Measurements from ENCODE around the gene GPR161. TPM values are rescaled to one million over a fixed set of nuclear protein-coding genes. Genes with fewer than 3 reads are reported as not detected.

GPR161 gene
- total RNA-seq, 1 experiment from 2014 or later = 1.2 TPM

DNA sequence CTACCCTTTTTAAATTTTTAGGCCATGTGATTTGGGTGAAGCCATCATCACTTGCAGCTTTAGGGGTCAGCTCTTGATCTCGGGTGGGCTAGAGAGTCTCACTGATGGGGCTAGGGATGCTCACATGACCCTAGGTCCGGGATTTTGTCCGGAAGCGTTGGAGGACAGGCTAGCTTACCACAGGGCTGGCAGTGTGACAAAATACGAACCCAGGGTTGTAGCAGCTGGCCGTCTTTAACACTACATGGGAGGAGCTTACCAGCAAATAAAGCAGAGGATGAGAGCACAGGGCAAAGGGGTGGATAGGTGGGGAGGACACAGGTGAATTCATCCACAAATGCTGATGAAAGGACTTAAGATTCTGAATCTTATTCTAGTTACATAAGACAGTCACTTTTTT lies 21.9 kb downstream of the GPR161 start:
- no peak overlapping the region for H3K4me3 ChIP-seq (ENCODE audit: low read length)
- no peak overlapping the region for H2AFZ ChIP-seq (ENCODE audit: low read length)
- H3K9ac ChIP-seq (ENCODE audit: low read length) = no peak overlapping the region
- H3K27me3 ChIP-seq (ENCODE audit: low read length) = no peaks in the 10 kb centered on the region
- no peaks in the 10 kb centered on the region for H3K4me1 ChIP-seq (ENCODE audit: low read length)
- no peaks in the 10 kb centered on the region for H3K36me3 ChIP-seq (ENCODE audit: insufficient read depth, low read length)
- no peaks in the 10 kb centered on the region for H3K9me2 ChIP-seq (replicated peaks; ENCODE audit: insufficient read depth, low read length)
- no peak overlapping the region for H3K27ac ChIP-seq (ENCODE audit: low read length)
- no peaks in the 10 kb centered on the region for H3K79me2 ChIP-seq (ENCODE audit: low read length)
- no peak for DNase-seq
- no peaks in the 10 kb centered on the region for H4K20me1 ChIP-seq (ENCODE audit: insufficient read depth, low read depth, low read length)
- no peak overlapping the region for H3K4me2 ChIP-seq (ENCODE audit: low read depth, low read length, poor library complexity, severe bottlenecking)
- no peaks in the 10 kb centered on the region for H3K9me3 ChIP-seq (ENCODE audit: low read length)

DNA sequence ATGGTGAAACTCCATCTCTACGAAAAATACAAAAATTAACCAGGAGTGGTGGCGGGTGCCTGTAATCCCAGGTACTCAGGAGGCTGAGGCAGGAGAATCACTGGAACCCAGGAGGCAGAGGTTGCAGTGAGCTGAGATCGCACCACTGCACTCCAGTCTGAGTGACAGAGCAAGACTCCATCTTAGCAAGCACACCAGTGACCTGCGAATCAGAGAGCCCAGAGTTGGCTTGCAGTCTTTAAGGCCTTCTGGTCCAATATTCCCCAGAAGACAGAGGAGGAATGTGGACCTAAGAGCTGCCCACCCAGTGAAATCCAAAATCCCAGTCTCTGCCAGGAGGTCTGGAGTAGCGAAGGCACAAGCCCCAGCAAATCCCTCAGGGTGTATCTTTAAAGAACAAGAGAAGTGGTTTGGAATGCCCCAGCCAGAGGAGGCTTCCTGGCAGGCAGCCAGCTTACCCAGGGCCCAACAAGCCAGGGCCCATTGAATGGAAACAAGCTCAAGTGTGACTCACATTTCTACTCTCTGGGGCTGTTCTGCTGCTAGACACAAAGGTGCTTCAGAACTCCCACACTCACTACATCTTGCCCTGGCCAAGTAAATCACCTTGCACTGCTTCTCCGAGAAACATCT lies 23.9 kb downstream of the GPR161 start:
- Histone ChIP-seq H3K4me2 (ENCODE audit: low read depth, low read length, poor library complexity, severe bottlenecking) (no peak overlapping the region), H3K27me3 (ENCODE audit: low read length) (no peaks in the 10 kb centered on the region), H3K9me2 (replicated peaks; ENCODE audit: insufficient read depth, low read length) (no peaks in the 10 kb centered on the region), H3K4me1 (ENCODE audit: low read length) (no peaks in the 10 kb centered on the region), H4K20me1 (ENCODE audit: insufficient read depth, low read depth, low read length) (no peaks in the 10 kb centered on the region), H3K9me3 (ENCODE audit: low read length) (no peaks in the 10 kb centered on the region), H3K36me3 (ENCODE audit: insufficient read depth, low read length) (no peaks in the 10 kb centered on the region), H3K9ac (ENCODE audit: low read length) (no peak overlapping the region), H3K79me2 (ENCODE audit: low read length) (no peaks in the 10 kb centered on the region), H2AFZ (ENCODE audit: low read length) (no peak overlapping the region), H3K4me3 (ENCODE audit: low read length) (no peak overlapping the region), H3K27ac (ENCODE audit: low read length) (no peak overlapping the region)
- no peak for DNase-seq

DNA sequence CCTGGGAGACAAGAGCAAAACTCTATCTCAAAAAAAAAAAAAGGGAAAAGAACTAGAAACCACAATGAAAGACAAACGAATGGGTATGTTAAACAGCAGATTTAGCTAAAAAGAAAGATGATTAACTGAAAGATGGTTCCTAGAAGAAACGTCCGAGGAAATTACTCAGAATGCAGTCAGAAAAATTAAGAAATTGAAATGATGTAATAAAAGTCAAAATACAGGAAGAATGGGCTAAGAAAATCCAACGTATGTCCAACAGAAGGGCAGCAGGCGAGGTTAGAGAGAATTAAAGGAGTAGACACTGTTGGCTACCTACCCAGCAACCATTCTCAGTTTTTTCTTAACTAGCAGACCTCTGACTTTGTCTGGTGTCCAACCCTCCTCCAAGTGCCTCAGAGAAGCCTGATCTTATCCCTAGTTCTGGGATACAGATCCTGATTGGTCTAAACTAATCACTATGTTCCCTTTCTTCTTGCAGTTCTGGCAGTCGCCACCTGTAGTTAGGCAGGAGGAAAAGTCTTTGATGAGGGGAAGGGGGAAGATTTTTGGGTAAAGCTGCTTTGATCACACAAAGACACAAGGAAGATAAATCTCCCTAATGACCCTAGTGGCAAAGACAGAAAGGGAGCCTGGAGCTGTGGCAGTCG lies 25.7 kb downstream of the GPR161 start:
- no peak overlapping the region for H2AFZ ChIP-seq (ENCODE audit: low read length)
- no peak overlapping the region for H3K4me2 ChIP-seq (ENCODE audit: low read depth, low read length, poor library complexity, severe bottlenecking)
- H3K79me2 ChIP-seq (ENCODE audit: low read length) = no peaks in the 10 kb centered on the region
- no peaks in the 10 kb centered on the region for H3K4me1 ChIP-seq (ENCODE audit: low read length)
- DNase-seq = no peak
- H3K9me2 ChIP-seq (replicated peaks; ENCODE audit: insufficient read depth, low read length) = no peaks in the 10 kb centered on the region
- H4K20me1 ChIP-seq (ENCODE audit: insufficient read depth, low read depth, low read length) = no peaks in the 10 kb centered on the region
- no peaks in the 10 kb centered on the region for H3K27me3 ChIP-seq (ENCODE audit: low read length)
- H3K9me3 ChIP-seq (ENCODE audit: low read length) = no peaks in the 10 kb centered on the region
- H3K27ac ChIP-seq (ENCODE audit: low read length) = no peak overlapping the region
- H3K36me3 ChIP-seq (ENCODE audit: insufficient read depth, low read length) = no peaks in the 10 kb centered on the region
- no peak overlapping the region for H3K4me3 ChIP-seq (ENCODE audit: low read length)
- H3K9ac ChIP-seq (ENCODE audit: low read length) = no peak overlapping the region

DNA sequence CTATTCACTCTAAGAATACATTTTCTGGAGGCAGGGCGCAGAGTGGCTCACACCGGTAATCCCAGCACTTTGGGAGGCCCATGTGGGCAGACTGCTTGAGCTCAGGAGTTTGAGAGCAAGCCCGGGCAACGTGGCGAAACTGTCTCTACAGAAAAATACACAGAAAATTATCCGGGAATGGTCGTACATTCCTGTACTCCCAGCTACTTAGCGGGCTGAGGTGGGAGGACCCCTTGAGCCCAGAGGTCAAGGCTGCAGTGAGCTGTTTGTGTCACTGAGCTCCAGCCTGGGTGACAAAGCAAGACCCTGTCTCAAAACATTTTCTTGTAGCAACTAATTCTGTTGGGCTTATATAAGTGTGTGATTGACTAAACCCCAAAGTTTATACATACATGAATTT lies 30.5 kb downstream of the GPR161 start:
- no peak overlapping the region for H3K4me2 ChIP-seq (ENCODE audit: low read depth, low read length, poor library complexity, severe bottlenecking)
- H3K79me2 ChIP-seq (ENCODE audit: low read length) = no peaks in the 10 kb centered on the region
- no peak overlapping the region for H3K9ac ChIP-seq (ENCODE audit: low read length)
- no peaks in the 10 kb centered on the region for H3K36me3 ChIP-seq (ENCODE audit: insufficient read depth, low read length)
- H3K4me3 ChIP-seq (ENCODE audit: low read length) = no peak overlapping the region
- no peaks in the 10 kb centered on the region for H3K27me3 ChIP-seq (ENCODE audit: low read length)
- no peak overlapping the region for H2AFZ ChIP-seq (ENCODE audit: low read length)
- H3K4me1 ChIP-seq (ENCODE audit: low read length) = no peaks in the 10 kb centered on the region
- no peak for DNase-seq
- no peaks in the 10 kb centered on the region for H3K9me2 ChIP-seq (replicated peaks; ENCODE audit: insufficient read depth, low read length)
- no peaks in the 10 kb centered on the region for H3K9me3 ChIP-seq (ENCODE audit: low read length)
- H4K20me1 ChIP-seq (ENCODE audit: insufficient read depth, low read depth, low read length) = no peaks in the 10 kb centered on the region
- no peak overlapping the region for H3K27ac ChIP-seq (ENCODE audit: low read length)

DNA sequence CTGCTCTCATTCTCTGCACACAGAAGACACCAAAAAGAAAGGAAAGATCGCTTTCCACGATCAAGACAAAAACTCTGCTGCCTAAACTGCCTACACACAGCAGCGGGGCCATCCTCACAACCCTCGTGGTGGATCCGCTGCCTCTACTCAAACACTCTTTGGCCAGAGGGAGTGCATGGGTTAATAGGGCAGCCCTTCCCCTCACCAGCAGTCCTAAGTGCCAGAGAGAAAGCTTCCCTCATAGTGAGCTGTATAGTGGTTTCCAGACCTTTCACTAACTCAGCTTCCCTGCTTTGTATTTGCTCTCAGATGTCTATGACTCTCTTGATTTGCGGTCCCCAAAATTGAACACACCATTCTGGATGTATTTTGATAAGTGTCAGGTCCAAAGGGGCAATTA lies 30.9 kb downstream of the GPR161 start:
- H3K36me3 ChIP-seq (ENCODE audit: insufficient read depth, low read length) = no peaks in the 10 kb centered on the region
- H3K79me2 ChIP-seq (ENCODE audit: low read length) = no peaks in the 10 kb centered on the region
- no peak overlapping the region for H2AFZ ChIP-seq (ENCODE audit: low read length)
- H3K9me3 ChIP-seq (ENCODE audit: low read length) = no peaks in the 10 kb centered on the region
- H3K4me3 ChIP-seq (ENCODE audit: low read length) = no peak overlapping the region
- H4K20me1 ChIP-seq (ENCODE audit: insufficient read depth, low read depth, low read length) = no peaks in the 10 kb centered on the region
- H3K27ac ChIP-seq (ENCODE audit: low read length) = no peak overlapping the region
- H3K9me2 ChIP-seq (replicated peaks; ENCODE audit: insufficient read depth, low read length) = no peaks in the 10 kb centered on the region
- H3K4me2 ChIP-seq (ENCODE audit: low read depth, low read length, poor library complexity, severe bottlenecking) = no peak overlapping the region
- H3K27me3 ChIP-seq (ENCODE audit: low read length) = no peaks in the 10 kb centered on the region
- no peak overlapping the region for H3K9ac ChIP-seq (ENCODE audit: low read length)
- DNase-seq = no peak
- no peaks in the 10 kb centered on the region for H3K4me1 ChIP-seq (ENCODE audit: low read length)

DNA sequence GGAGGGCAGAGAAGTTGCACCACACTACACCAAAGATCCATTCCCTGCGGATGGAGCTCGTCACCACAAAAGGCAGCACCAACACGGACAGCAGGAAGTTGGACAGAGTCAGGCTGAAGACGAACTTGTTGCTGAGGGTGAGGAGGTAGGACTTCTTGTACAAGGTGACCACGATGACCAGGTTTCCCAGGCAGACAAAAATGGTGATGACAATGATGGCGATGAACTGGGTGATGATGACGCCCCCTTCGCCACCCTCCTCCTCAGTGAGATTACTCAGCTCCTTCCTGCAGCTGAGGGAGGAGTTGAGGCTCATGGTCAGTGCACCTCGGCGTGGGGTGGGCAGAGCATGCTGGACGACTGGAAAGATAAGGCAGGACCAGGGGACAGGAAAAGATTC lies 32.2 kb downstream of the GPR161 start:
- Histone ChIP-seq H4K20me1 (ENCODE audit: insufficient read depth, low read depth, low read length) (no peaks in the 10 kb centered on the region), H2AFZ (ENCODE audit: low read length) (no peak overlapping the region)
- no peak for DNase-seq

DNA sequence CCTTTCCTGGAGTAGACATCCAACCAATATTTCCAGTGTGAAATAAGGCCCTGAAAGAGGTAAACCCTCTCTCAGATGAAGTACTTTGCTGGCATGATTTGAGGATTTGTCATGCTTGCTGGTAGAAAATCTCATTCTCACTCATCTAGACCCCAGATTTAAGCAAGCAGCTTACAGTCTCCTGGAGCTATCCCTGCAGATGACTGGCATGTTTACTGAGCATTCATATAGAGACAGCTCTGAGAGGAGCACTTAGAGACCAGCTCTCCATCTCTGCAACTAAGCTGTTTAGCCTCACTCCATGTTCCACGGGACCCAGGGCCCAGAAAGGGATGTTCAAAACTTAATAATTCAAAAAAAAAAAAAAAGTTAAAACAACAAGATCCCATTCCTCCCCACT lies 34.2 kb downstream of the GPR161 start:
- DNase-seq = no peak
- Histone ChIP-seq H3K4me1 (ENCODE audit: low read length) (no peaks in the 10 kb centered on the region), H3K4me2 (ENCODE audit: low read depth, low read length, poor library complexity, severe bottlenecking) (no peak overlapping the region), H3K9ac (ENCODE audit: low read length) (no peak overlapping the region), H3K9me3 (ENCODE audit: low read length) (no peaks in the 10 kb centered on the region), H2AFZ (ENCODE audit: low read length) (no peak overlapping the region), H3K9me2 (replicated peaks; ENCODE audit: insufficient read depth, low read length) (no peaks in the 10 kb centered on the region), H3K27ac (ENCODE audit: low read length) (no peak overlapping the region), H4K20me1 (ENCODE audit: insufficient read depth, low read depth, low read length) (no peaks in the 10 kb centered on the region), H3K27me3 (ENCODE audit: low read length) (no peaks in the 10 kb centered on the region), H3K79me2 (ENCODE audit: low read length) (no peaks in the 10 kb centered on the region), H3K36me3 (ENCODE audit: insufficient read depth, low read length) (no peaks in the 10 kb centered on the region), H3K4me3 (ENCODE audit: low read length) (no peak overlapping the region)

More for the DNA sequence above, 32.2 kb downstream of the GPR161 start:
- no peaks in the 10 kb centered on the region for H3K36me3 ChIP-seq (ENCODE audit: insufficient read depth, low read length)
- H3K9me2 ChIP-seq (replicated peaks; ENCODE audit: insufficient read depth, low read length) = no peaks in the 10 kb centered on the region
- H3K4me3 ChIP-seq (ENCODE audit: low read length) = no peak overlapping the region
- no peak overlapping the region for H3K4me2 ChIP-seq (ENCODE audit: low read depth, low read length, poor library complexity, severe bottlenecking)
- H3K79me2 ChIP-seq (ENCODE audit: low read length) = no peaks in the 10 kb centered on the region
- H3K27ac ChIP-seq (ENCODE audit: low read length) = no peak overlapping the region
- H3K9ac ChIP-seq (ENCODE audit: low read length) = no peak overlapping the region
- H3K27me3 ChIP-seq (ENCODE audit: low read length) = no peaks in the 10 kb centered on the region
- H3K4me1 ChIP-seq (ENCODE audit: low read length) = no peaks in the 10 kb centered on the region
- no peaks in the 10 kb centered on the region for H3K9me3 ChIP-seq (ENCODE audit: low read length)

DNA sequence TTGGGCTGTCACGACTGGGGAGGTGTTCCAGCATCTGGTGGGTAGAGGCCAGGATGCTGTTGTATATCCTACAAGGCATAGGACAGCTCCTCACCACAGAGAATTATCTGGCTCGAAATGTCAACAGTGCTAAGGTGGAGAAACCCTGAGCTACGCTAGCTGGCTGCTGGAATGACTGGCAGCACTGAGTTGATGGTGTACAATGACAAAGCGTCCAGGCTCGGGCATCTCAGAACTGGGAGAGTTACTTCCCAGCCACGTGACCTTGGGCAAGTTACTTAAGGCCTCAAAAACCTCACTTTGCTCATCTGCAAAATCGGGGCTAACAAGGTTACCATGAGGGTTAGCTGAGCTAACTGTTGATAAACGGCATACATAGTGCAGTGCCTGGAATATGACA lies 35.4 kb downstream of the GPR161 start:
- no peak overlapping the region for H2AFZ ChIP-seq (ENCODE audit: low read length)

More for the DNA sequence above, 35.4 kb downstream of the GPR161 start:
- no peaks in the 10 kb centered on the region for H3K79me2 ChIP-seq (ENCODE audit: low read length)
- H3K27ac ChIP-seq (ENCODE audit: low read length) = no peak overlapping the region
- H3K9me2 ChIP-seq (replicated peaks; ENCODE audit: insufficient read depth, low read length) = no peaks in the 10 kb centered on the region
- H3K4me2 ChIP-seq (ENCODE audit: low read depth, low read length, poor library complexity, severe bottlenecking) = no peak overlapping the region
- H3K36me3 ChIP-seq (ENCODE audit: insufficient read depth, low read length) = no peaks in the 10 kb centered on the region
- no peaks in the 10 kb centered on the region for H4K20me1 ChIP-seq (ENCODE audit: insufficient read depth, low read depth, low read length)
- H3K4me3 ChIP-seq (ENCODE audit: low read length) = no peak overlapping the region
- H3K9me3 ChIP-seq (ENCODE audit: low read length) = no peaks in the 10 kb centered on the region
- H3K27me3 ChIP-seq (ENCODE audit: low read length) = no peaks in the 10 kb centered on the region
- H3K9ac ChIP-seq (ENCODE audit: low read length) = no peak overlapping the region
- DNase-seq = no peak
- no peaks in the 10 kb centered on the region for H3K4me1 ChIP-seq (ENCODE audit: low read length)

Data from Karpas-422 (cell line).